HepG2 (cell line): ENCODE measurements around the gene CMIP. TPM values are rescaled to one million over a fixed set of nuclear protein-coding genes. Genes with fewer than 3 reads are reported as not detected.
A peak's percentile ranks its signal among the peaks of the same experiment; 100 is the strongest.

ENCODE experiments used
- CREBL2 ChIP-seq: sonication (generic); formaldehyde crosslinking; IDR thresholded peaks from 2 replicates; pipeline ENCODE4 v1.8.1; 2023; ENCODE audit warnings: missing genetic modification reagents, mild to moderate bottlenecking, borderline replicate concordance
- FOSL1 ChIP-seq: sonication (generic); formaldehyde crosslinking; IDR thresholded peaks from 2 replicates; pipeline ENCODE4 v1.9.0; 2021; ENCODE audit warnings: missing genetic modification reagents, borderline replicate concordance
- KDM5A ChIP-seq: fragments of 200-600 bp; sonication (generic); IDR thresholded peaks from 2 replicates; pipeline ENCODE4 v1.7.0; 2018; ENCODE audit warnings: antibody characterized with exemption, mild to moderate bottlenecking, low read length, borderline replicate concordance
- KDM6A ChIP-seq: IDR thresholded peaks from 2 replicates; pipeline ENCODE4 v1.6.1; 2016; ENCODE audit warnings: low read depth
- KMT2A ChIP-seq: sonication (generic); formaldehyde crosslinking; IDR thresholded peaks from 2 replicates; pipeline ENCODE4 v1.4.0; 2020; ENCODE audit warnings: missing genetic modification reagents
- MXD1 ChIP-seq: sonication (generic); formaldehyde crosslinking; IDR thresholded peaks from 2 replicates; pipeline ENCODE4 v1.4.0; 2020; ENCODE audit warnings: mild to moderate bottlenecking, missing genetic modification reagents
- NFKBIZ ChIP-seq: IDR thresholded peaks from 2 replicates; pipeline ENCODE4 v1.6.1; 2018; ENCODE audit warnings: missing genetic modification reagents, missing compliant biosample characterization
- RARA ChIP-seq: IDR thresholded peaks from 2 replicates; pipeline ENCODE4 v1.6.1; 2016; ENCODE audit warnings: missing genetic modification reagents, missing compliant biosample characterization
- USF2 ChIP-seq, 2 experiments: sonication (generic) in 1 of 2; formaldehyde crosslinking in 1 of 2; IDR thresholded peaks; 2 replicates each; pipeline versions ENCODE4 v1.5.1 to v1.6.1; 2011 to 2020; ENCODE audit warnings: borderline replicate concordance in 1 of 2, low read depth in 1 of 2, low read length in 1 of 2, mild to moderate bottlenecking in 1 of 2, missing genetic modification reagents in 1 of 2, moderate library complexity in 1 of 2
- ZNF639 ChIP-seq: conservative IDR thresholded peaks from 2 replicates; pipeline ENCODE4 v1.6.1; 2018; ENCODE audit warnings: missing genetic modification reagents
- ZNF775 ChIP-seq: sonication (generic); formaldehyde crosslinking; IDR thresholded peaks from 2 replicates; pipeline ENCODE4 v1.4.0; 2020; ENCODE audit warnings: missing genetic modification reagents, mild to moderate bottlenecking, moderate library complexity, borderline replicate concordance
- ZSCAN9 ChIP-seq: IDR thresholded peaks from 2 replicates; pipeline ENCODE4 v1.6.1; 2016; ENCODE audit warnings: borderline replicate concordance
- polyA plus RNA-seq, 8 experiments: library from polyadenylated mRNA; depleted of rRNA in 3 of 8; stranded (reverse) in 7 of 8; unstranded in 1 of 8; fragments of >200 nt; fragmentation: Illumina TruSeq in 4 of 8; extraction: Trizol in 4 of 8; gene quantifications; 2 replicates each; pipeline versions ENCODE4 v1.2.1 to v1.2.3, GENCODE V29; 2011 to 2016; ENCODE audit warnings: low read depth in 4 of 8, missing spikeins in 1 of 8, mixed read lengths in 1 of 8; ENCODE audit not compliant: insufficient read depth in 1 of 8
- total RNA-seq, 5 experiments: library from RNA; depleted of rRNA; stranded (reverse); fragments of >200 nt; fragmentation: Illumina TruSeq; extraction: Trizol; gene quantifications; 2 replicates each; pipeline ENCODE4 v1.2.3, GENCODE V29; 2016; ENCODE audit warnings: low read depth in 1 of 5
- TF ChIP-seq, protein P1 (sequence below): IDR thresholded peaks from 2 replicates; pipeline ENCODE4 v1.6.1; 2016; ENCODE audit warnings: low read depth, missing genetic modification reagents, missing compliant biosample characterization
- TF ChIP-seq, protein P2 (sequence below): sonication (generic); formaldehyde crosslinking; IDR thresholded peaks from 2 replicates; pipeline ENCODE4 v1.4.0; 2020; ENCODE audit warnings: missing genetic modification reagents
- TF ChIP-seq, protein P3 (sequence below): sonication (generic); formaldehyde crosslinking; IDR thresholded peaks from 2 replicates; pipeline ENCODE4 v1.8.0; 2022; ENCODE audit warnings: missing genetic modification reagents, low read depth, mild to moderate bottlenecking, borderline replicate concordance

The CMIP gene
- total and polyA plus RNA-seq, 2 of the 13 experiments (the other 11 are each of a cell fraction or from before 2014, with no cell fraction given): 10.9 to 18.1 TPM

- TF ChIP-seq ZNF775 (CRISPR knock-in tag) (0 out of 2 replicates have a peak, but pooled peaks have one; percentile 42), KDM6A (CRISPR knock-in tag) (no peak), KMT2A (no peak), CREBL2 (CRISPR knock-in tag) (no peak), ZSCAN9 (CRISPR knock-in tag) (no peak), NFKBIZ (no peak), MXD1 (CRISPR knock-in tag) (no peak; the same call in 1 of the 2 replicates), ZNF639 (CRISPR knock-in tag) (no peak), FOSL1 (CRISPR knock-in tag) (no peak), KDM5A (no peak), USF2 (IDR thresholded peaks at IDR 0.05; ENCODE audit: low read depth, low read length) (no peak), USF2 (CRISPR knock-in tag; IDR thresholded peaks at IDR 0.05; ENCODE audit: borderline replicate concordance) (no peak), RARA (CRISPR knock-in tag) (peak; percentile 42; the same call in 1 of the 2 replicates)
- TF ChIP-seq, protein P1, sequence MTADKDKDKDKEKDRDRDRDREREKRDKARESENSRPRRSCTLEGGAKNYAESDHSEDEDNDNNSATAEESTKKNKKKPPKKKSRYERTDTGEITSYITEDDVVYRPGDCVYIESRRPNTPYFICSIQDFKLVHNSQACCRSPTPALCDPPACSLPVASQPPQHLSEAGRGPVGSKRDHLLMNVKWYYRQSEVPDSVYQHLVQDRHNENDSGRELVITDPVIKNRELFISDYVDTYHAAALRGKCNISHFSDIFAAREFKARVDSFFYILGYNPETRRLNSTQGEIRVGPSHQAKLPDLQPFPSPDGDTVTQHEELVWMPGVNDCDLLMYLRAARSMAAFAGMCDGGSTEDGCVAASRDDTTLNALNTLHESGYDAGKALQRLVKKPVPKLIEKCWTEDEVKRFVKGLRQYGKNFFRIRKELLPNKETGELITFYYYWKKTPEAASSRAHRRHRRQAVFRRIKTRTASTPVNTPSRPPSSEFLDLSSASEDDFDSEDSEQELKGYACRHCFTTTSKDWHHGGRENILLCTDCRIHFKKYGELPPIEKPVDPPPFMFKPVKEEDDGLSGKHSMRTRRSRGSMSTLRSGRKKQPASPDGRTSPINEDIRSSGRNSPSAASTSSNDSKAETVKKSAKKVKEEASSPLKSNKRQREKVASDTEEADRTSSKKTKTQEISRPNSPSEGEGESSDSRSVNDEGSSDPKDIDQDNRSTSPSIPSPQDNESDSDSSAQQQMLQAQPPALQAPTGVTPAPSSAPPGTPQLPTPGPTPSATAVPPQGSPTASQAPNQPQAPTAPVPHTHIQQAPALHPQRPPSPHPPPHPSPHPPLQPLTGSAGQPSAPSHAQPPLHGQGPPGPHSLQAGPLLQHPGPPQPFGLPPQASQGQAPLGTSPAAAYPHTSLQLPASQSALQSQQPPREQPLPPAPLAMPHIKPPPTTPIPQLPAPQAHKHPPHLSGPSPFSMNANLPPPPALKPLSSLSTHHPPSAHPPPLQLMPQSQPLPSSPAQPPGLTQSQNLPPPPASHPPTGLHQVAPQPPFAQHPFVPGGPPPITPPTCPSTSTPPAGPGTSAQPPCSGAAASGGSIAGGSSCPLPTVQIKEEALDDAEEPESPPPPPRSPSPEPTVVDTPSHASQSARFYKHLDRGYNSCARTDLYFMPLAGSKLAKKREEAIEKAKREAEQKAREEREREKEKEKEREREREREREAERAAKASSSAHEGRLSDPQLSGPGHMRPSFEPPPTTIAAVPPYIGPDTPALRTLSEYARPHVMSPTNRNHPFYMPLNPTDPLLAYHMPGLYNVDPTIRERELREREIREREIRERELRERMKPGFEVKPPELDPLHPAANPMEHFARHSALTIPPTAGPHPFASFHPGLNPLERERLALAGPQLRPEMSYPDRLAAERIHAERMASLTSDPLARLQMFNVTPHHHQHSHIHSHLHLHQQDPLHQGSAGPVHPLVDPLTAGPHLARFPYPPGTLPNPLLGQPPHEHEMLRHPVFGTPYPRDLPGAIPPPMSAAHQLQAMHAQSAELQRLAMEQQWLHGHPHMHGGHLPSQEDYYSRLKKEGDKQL (CRISPR knock-in tag): no peak
- TF ChIP-seq, protein P2, sequence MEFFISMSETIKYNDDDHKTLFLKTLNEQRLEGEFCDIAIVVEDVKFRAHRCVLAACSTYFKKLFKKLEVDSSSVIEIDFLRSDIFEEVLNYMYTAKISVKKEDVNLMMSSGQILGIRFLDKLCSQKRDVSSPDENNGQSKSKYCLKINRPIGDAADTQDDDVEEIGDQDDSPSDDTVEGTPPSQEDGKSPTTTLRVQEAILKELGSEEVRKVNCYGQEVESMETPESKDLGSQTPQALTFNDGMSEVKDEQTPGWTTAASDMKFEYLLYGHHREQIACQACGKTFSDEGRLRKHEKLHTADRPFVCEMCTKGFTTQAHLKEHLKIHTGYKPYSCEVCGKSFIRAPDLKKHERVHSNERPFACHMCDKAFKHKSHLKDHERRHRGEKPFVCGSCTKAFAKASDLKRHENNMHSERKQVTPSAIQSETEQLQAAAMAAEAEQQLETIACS (CRISPR knock-in tag): no peak
- TF ChIP-seq, protein P3, sequence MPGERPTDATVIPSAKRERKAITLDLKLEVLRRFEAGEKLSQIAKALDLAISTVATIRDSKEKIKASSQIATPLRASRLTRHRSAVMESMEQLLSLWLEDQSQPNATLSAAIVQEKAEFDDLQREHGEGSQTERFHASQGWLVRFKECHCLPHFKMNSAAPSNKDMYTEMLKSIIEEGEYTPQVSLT: no peak
Measured at GRCh38 chr16:81447383-81448101, 2.9 kb downstream of the CMIP start (continued).
